HL-60/S4 (cell line): Measurements from ENCODE around the gene TMEM248.
"Not testable (repeated sequence)": the region's sequence is repeated elsewhere in the genome, so short reads cannot be mapped to it uniquely, and the experiment has no call there.

Experiments
- in situ Hi-C: fragments of 300-500 bp; cut with MboI; formaldehyde crosslinking; loops from 2 replicates; pipeline ENCODE4 v1.14.3; 2022; ENCODE audit warnings: low sequenced_read_pairs

The TMEM248 gene

DNA sequence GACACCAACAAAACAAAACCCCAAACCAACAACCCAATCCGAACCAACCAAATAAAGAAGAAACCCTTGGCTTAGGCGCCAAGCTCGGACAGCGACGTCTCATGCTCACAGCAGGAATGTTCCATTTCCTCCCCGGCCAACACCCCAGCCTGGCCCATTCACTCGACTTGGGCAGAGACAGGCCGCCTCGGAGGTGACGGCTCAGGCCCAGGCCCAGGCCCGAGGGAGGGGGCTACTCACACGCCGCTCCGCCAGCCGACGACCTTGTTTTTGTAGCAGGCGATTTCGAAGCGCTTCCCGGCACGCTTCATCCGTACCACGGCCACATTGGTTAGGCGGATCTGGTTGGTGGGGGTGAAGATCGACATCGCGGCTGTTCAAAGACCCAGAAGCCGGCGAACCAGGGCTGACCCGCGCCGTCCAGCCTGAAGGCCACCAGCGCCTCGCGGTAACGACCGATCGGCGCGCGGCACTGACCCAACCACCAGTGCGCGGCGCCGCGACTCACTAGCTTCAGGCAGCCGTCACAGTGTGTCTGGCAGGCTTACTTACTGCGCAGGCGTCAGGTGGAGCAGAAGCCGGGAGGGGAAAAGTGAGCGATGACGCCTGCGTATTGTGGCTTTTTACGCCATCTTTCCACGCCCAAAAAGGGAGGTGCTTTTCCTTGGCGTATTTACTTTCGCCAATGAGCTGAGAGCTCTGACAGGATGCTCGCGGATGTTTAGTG is 74.2 kb downstream of the TMEM248 start, which contains the start of gene SBDS:
TSS of gene SBDS (minus strand) at position 537 of the 727 bp plus-strand sequence. CDS start at position 368, 169 bp downstream.
- in situ Hi-C loops = not testable (repeated sequence)

DNA sequence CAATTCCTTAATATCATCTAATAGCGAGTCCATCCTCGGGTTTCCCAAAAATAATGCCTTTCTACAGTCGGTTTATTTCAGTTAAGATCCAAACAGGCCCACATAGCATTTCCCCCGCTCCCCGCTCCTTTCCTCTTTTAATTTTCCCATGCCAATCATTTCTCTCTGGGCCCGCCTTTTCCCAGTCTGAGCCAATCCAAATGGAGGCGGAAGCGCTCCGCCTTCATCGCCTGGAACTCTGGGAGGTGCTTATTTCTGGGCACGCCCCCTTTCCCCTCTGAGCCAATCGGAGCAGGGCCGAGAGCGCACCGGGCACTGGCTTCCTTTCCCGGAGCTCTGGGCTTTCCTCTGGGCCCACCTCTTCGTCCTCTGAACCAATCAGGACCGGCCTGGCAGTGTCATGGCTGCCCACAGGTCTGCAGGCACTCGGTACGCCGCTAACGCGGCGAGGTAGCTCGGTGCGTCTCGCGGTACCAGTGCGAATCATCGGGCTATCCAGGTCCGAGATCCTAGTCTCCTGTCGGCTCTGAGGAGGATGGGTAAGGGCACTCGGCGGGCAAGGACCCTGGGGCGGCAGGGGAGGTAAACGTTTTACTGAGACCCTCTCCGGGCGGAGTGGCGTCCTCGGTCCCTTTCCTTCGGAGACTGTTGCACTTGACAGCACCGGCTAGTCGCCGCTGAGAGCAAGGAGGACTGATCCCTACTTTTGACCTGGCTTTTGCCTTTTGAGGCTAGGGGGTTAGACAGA is 75.6 kb downstream of the TMEM248 start, which contains the start of gene TYW1:
TSS of gene TYW1 (plus strand) at position 390 of the 748 bp plus-strand sequence. CDS start at position 536, 146 bp downstream.
- in situ Hi-C loops = not testable (repeated sequence)

DNA sequence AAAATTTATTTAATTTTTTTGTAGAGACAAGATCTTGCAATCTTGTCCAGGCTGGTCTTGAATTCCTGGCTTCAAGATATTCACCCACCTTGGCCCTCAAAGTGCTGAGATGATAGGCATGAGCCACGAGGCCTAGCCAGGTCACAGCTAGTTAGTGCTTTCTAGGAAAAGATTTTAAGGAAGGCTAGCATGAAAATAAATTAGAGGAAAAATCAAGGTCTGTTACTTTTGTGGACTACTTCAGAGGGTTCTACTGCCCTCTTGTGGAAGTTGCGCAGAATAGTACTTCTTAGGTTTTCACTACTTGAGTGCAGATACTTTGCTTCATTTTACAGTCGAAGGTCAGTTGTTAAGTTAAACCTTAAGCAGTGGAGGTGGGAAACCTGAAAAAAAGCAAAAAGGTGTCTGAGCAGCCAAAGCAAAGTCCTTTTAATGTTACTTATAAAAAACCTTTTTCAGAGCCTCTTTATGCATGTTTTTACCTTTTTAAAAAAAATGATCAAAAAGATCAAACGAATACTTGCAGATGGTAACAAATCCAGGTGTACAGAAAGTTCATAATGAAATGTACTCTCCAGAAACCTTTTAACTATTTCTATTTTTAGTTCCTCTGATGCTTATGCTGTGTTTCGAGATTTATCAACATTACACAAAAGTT is 79.7 kb downstream of the TMEM248 start:
- in situ Hi-C loops = not testable (repeated sequence)

DNA sequence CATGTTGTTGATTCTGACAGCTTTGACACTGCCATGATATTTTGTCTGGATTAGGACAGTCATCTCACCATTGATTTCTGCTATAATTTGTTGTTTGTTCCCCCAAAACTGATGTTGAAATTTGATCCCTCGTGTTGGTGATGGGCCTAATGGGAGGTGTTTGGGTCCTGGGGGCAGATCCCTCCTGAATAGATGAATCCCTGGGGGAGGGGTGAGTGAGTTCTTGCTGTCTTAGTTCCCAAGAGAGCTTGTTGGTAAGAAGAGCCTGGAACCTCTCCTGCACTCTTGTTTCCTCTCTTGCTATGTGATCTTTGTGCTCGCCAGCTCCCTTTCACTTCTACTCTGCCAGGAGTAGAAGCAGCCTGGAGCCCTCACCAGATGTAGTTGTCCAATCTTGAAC is 83.1 kb downstream of the TMEM248 start:
- in situ Hi-C loops = not testable (repeated sequence)

DNA sequence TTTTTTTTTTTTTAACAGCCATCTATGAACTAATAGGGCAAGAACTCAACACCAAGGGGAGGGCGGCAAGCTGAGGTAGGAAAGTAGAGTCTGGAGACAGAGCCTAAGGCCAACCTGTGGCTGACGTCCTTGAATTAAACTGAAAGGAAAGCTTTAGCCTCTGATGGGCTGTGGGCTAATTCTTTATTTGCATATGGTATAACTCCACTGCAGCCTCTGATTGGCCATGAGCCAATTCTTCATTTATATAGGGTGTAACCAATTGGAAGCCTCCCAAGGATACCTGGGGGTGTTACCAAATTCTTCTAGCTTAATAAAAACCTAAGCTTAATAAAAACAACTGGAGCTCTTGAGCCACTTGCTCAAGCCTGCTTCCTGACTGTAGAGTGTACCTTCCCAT is 85.9 kb downstream of the TMEM248 start:
- in situ Hi-C loops = no loop called here
